GM21390 (cell line): ENCODE results near the gene PTPA.
"Not testable (repeated sequence)": the region's sequence is repeated elsewhere in the genome, so short reads cannot be mapped to it uniquely, and the experiment has no call there.

Source experiments
- ATAC-seq: cut with Tn5 transposase; IDR thresholded peaks from one replicate; pipeline ENCODE4 v1.9.1; 2021; ENCODE audit not compliant: unreplicated experiment

Gene PTPA

GRCh38 chr9:129197045-129197444 is 85.8 kb downstream of the PTPA start:
- not testable (repeated sequence) for ATAC-seq

DNA sequence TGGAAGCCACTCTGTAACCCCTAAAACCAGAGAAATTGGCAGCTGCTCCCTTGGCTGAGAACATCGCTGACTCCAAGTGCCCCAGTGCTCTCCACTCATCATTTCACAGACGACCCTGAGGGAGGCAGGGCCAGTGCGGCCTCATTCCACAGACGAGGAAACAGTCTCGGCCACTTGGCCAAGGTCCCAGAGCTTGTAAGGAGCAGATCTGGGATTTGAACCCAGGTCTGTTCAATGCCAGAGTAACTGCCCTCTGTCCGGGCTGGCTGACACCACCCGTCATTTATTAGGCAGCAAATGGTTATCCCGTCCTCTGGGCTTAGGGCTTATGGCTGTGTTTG is 86.7 kb downstream of the PTPA start:
- no peak for ATAC-seq
